ENCODE data around the gene MT2A.

MT2A gene

DNA sequence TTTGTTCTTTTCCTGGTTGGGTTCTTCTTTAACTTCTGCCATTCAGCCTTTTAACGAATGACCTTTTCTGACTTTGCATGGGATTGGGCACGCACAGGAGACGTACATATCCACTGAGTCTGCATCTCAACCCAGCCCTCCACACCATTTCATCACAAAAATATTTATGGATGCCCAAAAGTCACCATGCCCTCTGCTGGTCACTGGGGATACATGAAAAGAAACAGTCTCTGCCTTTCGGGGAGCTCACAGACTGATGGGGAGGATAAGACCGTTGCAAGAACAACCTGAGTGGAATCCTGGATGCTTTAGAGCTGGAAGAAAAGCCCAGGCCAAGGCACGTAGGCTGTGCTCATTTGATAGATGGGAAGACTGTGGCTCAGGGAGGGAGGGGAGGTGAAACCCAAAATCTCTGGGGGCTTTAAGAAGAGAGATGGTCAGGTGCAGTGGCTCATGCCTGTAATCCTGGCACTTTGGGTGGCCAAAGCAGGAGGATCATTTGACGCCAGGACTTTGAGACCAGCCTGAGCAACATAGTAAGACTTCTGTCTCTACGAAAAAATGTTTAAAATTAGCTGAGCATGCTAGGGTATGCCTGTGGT, 7.9 kb upstream of the MT2A start:
- DNase-seq (ENCODE audit: low read depth), result no peak

DNA sequence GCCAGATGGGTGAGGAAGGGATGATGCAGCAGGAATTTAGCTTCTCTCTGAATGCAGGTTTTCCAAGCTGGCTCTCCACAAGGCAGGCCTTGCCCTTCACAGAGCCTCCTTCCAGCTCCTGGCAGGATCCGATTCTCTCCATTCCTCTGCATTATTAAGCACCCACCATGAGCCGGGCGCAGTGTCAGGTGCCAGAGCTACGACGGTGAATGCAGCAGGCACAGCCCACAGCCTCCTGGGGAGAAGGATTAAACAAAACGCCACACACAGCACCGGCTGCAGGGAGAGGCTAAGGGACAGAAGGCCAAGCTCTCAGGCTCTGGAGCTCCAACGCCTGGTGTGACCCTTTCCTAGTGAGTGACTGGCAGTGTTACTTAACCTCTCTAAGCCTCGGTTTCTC, 7.1 kb upstream of the MT2A start:
- DNase-seq (ENCODE audit: low read depth), result no peak

DNA sequence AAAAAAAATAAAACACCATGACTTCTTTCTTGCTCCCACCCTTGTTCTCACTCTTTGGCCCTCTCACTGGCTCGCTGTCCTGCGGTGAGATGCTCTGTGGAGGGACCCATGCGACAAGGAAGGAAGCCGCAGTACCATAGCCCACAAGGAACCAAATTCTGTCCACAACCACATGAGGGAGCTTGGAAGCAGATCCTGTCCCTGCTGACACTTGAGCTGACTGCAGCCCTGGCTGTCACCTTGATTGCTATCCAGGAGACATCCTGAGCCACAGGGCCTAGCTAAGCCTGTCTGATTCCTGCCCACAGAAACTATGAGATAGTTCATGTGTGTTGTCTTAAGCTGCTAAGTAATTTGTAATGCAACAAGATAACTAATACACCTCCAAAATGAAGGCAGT, 4.8 kb upstream of the MT2A start:
- DNase-seq (ENCODE audit: low read depth), result no peak

DNA sequence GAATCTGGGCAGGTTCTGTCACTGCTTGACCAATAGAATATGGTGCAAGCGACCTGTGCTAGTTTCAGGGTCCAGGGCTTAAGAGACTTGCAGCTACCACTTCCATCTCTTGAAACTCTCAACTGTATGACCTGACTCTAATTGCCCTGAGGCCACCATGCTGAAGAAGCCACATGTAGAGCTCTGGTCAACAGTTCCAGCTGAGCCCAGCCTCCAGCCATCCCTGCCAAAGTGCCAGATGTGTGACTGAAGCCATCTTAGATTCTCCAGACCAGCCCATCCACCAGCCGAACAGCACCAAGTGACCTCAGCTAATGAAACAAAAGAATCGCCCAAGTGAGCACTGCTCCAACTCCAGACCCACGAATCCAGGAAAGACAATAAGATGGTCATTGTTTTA, 3.4 kb upstream of the MT2A start:
- no peak for DNase-seq (ENCODE audit: low read depth)

DNA sequence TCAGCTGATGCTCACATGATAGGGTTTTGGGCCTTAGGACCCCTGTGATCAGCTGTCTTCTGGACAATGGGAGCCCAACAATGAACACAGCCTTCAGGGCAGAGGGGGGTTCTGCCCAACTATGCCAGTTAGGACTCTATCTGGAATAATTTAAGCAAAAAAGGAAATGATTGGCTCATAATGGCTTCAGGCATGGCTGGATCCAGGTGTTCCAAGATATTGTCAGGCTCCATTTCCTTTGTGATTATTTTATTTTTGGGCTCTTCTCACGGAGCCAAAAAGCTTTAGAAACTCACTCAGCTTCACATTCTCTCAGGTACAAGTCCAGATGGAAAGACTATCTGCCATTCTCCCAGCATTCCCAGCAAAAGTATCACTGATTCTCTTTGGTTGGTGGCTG, 2.9 kb upstream of the MT2A start:
- no peak for DNase-seq (ENCODE audit: low read depth)

DNA sequence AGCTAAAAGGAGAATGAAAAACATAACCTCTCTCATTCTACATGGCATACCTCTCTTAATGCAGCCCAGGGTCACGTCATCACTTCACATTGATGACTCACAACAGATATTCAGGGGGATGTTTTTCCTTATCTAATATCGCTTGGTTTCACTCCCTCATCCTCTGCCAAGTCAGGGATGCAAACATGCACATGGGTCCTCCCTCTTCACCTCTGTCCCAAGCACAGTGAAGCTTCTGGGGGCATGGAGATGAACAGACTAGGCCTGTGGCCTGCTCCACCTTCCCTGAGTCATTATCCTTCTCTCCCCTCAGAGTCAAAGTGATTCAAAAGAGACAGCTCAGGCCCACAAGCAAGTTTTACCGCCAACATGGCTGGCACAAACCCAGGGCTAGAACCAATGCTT, 2.3 kb upstream of the MT2A start:
- DNase-seq (ENCODE audit: low read depth), result no peak

DNA sequence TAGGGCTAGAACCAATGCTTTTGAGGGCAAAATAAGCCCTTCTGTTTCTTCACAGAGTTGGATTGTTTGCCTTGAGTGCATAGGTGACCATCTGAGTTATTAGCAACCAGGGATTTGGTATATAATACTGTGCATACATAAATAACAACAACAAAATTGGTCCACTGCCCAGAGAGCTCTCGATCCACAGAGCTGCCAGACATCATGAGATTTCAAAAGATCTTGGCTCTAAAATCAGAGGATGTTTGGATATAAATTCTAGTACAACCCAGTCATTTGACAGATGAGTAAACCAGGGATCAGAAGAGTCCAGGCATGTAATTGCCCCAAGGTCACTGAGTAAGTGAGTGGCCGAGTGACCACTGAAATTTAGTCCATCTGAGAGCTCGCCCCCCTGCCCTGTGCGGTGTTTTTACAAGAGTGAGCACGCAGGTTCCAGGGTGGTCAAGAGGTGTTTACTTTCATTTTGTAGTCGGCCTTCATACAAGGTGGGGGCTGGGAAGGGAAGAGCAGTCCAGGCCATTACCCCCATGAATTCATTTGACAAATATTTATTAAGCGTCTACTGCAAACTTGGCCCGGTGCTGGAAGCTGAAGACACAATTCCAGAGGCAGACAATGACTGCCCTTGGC, 1.8 kb upstream of the MT2A start:
- DNase-seq (ENCODE audit: low read depth), result peak; percentile 90

DNA sequence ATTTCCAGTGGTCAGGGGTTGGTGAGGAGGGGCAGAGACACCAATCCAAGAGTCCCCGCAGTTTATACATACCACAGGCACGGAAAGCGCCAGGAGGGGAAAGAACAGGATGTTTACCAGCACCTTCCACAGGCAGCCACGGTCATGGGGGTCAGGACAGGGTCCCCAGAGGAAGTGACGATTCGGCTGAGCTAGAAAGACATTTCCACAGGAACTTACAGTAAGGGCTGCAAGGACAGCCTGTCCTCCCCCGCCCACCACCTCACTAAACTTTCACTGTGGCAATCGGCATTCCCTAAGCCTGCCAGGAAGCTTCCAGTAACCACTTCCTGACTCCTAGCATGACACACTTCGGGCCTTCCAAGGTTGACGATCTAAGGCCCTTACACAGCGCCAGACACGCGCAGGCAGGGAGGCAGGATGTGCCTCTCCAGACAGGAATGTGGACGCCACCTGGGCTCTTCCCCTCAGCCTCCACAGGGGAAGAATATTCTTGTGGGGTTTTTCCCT, 1.2 kb upstream of the MT2A start:
- peak; percentile 97 for DNase-seq (ENCODE audit: low read depth)

DNA sequence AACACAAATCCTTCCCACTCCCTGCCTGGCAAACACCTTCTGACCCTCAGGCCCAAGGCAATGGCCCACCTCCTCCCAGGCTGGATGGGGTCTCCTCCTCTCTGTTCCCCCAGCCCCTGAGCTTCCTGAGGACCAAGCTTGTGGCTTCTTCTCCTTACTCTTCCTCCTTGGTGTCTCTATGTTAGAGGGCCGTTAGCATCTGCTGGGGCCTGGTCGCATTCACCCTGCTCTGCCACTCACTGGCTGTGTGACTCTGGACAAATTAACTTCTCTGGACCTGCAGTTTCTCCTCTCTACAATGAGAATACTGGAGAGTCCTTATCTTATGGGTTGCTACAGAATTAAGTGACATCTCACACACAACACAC, 725 bp upstream of the MT2A start:
- no peak for DNase-seq (ENCODE audit: low read depth)

DNA sequence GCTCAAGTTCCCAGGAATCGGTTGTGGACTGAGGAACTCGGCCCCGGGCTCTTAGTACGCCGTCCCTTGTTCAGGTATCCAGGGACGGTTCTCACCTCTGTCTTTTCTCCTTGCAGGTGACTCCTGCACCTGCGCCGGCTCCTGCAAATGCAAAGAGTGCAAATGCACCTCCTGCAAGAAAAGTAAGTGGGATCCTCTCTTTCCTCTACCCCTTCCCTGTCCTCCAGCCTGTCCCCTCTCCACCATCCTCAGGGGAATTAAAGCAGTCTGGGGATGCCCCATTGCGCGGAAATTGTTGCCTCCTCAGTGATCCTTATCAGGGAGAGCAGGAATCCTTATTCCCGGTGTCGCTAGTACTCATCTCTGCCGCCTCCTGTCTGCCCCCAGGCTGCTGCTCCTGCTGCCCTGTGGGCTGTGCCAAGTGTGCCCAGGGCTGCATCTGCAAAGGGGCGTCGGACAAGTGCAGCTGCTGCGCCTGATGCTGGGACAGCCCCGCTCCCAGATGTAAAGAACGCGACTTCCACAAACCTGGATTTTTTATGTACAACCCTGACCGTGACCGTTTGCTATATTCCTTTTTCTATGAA, 585 bp downstream of the MT2A start:
- no peak for DNase-seq (ENCODE audit: low read depth)

DNA sequence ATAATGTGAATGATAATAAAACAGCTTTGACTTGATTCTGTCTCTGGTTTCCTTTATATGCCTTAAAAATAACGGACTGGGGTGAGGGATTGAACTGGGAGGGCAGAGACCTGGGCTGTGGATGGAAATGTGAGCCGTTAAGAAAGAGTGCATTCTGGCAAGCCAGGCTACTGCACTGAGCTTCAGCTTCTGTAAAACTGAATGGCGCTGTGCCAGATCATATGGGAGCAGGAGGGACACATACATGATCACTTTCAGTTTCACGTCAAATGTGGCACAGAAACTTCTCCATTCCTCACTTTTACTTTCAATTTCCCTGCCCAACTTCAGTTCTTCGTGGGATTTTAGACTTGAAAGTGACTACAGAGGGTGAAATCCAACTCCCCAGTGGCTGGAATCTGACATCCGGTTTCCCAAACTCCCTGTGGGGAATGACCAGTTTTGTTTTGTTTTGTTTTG, 1.1 kb downstream of the MT2A start:
- peak; percentile 74 for DNase-seq (ENCODE audit: low read depth)

DNA sequence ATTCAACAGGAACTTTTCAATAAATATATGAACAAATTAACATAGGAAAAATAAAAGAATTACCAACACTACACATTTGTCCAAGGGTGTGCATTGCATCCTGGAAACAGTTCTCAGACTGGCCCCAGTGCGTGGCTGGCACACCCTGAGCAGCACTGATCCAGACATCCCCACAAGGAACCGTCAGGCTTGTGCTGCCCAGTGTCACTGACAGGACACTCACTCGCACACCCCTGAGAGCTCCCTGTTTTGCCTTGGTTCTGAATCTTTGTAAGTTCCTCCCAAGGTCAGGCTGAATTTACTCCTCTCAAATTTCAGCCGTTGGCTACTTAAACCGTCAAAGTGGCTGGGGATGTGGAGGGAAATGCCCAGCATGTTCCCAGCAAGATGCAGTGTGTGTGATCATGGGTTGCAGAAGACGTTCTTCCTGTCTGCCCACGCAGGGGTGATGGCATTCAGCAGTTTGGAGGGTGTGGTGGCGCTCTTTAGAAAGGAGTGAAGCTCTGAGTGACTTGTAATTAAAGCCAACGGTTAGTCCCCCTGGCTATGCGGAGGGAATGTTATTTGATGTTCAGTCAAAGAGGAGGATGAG, 1.7 kb downstream of the MT2A start:
- DNase-seq (ENCODE audit: low read depth), result no peak

DNA sequence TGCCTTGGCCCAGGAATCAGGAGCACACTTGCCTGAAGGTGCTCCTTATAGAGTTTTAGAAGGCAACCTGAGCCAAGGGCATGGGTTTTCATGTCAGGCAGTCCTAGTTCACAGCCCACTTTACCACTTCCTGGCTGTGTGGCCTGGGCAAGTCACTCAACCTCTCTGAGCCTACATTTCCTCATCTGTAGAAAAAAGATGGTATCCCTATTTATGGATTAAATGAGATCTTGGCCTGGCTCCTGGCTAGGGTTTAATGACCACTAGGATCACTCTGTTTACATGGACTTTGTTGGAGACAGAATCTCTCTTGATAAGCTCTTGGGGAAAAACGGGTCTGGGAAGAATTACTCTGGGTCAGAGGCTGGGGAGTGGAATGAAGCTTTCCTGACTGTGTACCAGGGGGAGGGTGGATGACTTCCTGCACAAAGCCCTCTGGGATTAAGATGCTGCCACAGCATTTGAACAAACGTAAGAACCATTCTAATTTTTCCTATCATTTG, 2.3 kb downstream of the MT2A start:
- no peak for DNase-seq (ENCODE audit: low read depth)

DNA sequence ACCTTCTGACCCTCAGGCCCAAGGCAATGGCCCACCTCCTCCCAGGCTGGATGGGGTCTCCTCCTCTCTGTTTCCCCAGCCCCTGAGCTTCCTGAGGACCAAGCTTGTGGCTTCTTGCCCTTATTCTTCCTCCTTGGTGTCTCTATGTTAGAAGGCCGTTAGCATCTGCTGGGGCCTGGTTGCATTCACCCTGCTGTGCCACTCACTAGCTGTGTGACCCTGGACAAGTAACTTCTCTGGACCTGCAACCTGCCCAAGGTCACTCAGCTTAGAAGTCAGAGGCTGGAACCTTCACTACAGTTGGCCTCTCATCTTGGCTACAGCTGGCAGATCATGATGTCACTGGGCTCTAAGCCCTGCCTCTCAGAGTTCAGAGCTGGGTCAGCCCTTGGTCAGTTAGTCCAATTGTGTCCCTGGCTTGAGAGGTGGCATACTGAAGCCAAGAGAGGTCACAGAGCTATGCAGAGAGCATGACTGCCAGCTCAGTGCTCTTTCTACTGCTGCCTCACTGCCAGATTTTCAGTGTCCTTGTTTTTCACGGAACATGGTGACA, 3.0 kb downstream of the MT2A start:
- no peak for DNase-seq (ENCODE audit: low read depth)

DNA sequence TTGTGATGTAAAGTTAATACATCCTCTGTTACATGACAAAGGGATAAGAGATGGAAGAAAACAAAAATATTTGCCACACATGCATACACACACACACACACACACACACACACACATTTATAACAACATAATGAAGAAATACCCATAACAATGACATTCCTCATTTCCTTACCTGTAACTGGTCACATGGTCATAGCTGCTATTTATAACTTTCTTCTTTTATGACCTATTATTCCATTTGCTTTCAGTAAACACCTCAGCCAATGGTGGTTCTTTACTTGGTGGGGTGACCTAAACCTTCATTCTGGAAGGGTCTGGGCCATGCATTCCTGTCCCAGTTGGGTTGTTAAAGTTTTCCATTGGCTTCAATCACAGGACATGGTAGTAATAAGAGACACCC, 5.3 kb downstream of the MT2A start:
- no peak for DNase-seq (ENCODE audit: low read depth)

DNA sequence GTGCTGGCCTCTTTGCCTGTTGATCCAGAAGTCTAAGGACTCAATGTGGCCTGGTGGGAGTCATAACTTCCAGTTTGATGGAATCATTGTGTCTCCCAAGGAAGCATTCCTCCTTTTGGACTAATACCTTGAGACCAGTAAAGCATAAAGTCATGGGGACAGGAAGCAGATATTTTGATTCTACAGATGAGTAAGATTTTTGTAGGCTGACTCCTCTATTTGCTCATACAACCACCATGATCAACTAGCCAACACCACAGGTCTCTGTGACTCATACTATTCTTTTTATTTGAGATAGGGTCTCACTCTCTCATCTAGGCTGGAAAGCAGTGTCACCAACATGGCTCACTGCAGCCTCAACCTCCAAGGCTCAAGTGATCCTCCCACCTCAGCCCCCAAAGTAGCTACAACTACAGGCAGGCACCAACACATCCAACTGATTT, 6.2 kb downstream of the MT2A start:
- no peak for DNase-seq (ENCODE audit: low read depth)

DNA sequence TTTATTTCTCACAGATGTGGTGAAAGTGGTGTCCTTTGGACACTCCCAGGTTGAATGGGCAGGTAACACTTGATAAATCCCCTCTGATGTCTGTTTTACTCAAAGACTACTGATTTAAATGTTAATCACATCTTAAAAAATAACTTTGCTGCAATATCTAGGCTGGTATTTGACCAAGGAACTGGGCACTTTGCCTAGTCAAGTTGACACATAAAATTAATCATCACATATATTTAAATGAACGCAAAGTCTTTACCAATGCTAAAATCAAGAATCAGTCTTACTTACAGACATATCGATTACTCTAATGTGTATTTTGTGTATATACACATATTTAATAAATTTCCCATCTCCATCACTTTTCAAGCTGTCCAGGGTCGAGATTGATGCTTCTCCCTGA, 7.0 kb downstream of the MT2A start:
- no peak for DNase-seq (ENCODE audit: low read depth)

DNA sequence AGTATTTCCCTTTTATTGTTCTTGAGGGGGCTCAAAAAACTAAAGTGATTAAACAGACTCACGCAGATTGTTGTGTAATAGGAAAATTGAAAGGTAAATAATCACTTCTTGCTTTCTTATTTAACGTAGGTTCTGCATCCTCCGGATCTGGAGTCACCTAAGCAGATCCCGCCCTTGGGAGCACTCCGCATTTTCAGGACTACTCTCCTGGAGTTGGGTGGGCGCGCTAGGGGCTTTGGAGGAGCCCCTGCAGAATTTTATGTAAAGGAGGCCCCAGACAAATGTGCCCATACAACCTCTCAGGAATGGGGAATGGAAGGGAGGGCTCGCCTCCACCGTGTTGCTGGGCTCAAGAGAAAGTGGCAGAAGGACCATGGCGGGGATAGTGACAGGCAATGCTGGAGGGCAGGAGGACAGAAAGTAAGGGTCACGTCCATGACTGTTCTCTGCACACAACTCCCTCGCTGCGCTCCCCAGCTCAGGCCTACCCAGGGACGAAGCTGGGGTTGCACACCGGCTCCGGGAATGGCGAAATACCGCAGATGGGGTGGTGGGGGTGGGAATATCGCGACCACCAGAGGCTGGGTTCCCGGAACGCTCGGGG, 8.3 kb downstream of the MT2A start:
- DNase-seq (ENCODE audit: low read depth), result no peak

DNA sequence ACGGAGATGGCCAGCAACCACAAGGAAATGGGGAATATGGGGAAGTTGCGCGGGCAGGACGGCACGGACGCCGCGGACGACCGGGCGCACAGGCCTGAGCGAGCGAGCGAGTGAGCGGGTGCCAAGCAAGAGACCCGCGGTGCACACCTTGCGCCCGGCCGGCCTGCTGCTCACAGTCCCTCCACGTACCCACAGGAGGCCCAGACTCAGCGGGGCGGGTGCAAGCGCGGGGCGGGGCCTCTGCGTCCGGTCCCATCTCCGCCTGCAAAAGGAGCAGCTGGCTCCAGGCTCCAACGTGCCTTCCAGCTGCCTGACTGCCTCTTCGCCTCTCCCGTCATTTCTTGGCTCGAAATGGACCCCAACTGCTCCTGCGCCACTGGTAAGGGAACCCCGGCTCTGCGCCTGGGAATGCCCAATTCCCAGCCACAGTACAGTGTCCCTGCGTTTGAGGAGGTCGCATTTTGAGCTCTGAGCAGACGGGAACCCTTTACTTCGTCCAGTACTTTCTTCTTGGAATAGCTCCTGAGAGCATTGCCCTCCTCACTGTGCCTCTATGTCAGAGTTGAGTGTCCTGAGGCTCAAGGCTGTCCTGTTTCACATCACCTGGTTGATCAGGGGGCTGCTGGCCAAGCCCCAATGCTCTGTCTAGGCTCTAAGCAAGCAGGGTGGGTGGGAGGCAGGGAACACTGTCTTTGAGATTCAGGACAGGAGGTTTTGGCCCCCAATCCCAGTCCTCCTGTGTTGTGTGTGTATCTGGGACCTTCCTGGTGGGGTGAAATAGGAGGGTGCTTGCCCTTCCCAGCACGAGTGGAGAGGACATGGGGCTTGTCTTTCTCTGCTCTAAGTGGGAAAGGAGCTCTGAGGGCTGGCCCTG, 9.1 kb downstream of the MT2A start:
- no peak for DNase-seq (ENCODE audit: low read depth)

DNA sequence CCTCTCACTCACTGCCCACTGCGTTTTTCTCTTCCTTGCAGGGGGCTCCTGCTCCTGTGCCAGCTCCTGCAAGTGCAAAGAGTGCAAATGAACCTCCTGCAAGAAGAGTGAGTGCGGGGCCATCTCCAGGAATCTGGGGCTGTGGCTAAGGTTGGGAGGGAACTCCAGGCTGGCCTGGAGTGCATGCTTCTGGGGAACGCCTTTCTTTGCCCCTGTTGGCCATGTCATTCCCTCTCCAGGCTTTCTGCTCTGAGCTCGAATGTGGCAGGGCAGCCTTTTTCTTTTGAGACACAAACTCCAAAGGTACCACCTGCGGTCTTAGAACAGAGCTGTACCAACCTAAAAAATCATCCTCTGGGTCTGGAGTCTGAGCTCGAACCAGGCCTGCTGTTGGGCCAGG, 9.8 kb downstream of the MT2A start:
- DNase-seq (ENCODE audit: low read depth), result no peak

DNA sequence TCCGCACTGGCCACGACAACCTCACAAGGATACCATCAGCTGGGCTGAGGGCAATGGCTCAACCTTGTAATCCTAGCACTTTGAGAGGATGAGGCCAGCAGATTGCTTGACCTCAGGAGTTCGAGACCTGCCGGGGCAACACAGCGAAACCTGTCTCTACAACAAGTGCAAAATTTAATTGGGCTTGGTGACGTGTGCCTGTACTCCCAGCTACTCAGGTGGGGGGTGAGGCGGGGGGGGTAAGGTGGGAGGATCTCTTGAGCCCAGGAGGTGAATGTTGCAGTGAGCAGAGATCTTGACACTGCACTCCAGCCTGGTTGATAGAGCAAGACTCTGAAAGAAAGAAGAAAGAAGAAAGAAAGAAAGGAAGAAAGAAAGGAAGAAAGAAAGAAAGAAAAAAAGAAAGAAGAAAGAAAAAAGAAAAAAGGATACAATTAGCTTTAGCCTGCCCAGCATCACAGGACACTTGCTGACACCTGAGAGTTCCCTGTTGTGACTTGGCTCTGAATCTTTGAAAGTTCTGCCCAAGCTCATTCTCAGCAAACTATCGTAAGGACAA, 12.0 kb downstream of the MT2A start:
- DNase-seq (ENCODE audit: low read depth), result no peak

Measured in GM04504 (cell line).